HCT116 (cell line): ENCODE measurements around the gene PCBP3. TPM values are rescaled to one million over a fixed set of nuclear protein-coding genes. Genes with fewer than 3 reads are reported as not detected.

Source experiments
- ATAC-seq: fragments of 200-7000 bp; cut with Tn5 transposase; 2 replicates; pipeline ENCODE4 v1.9.1; 2020; ENCODE audit warnings: mild to moderate bottlenecking, moderate library complexity
- BruUV-seq: library from RNA; stranded (reverse); fragments of 400-500 nt; replicated peaks from 2 replicates; lab custom pipeline; 2021; lab: Mats Ljungman, UMichigan
- CTCF ChIA-PET: fragments of 300-600 bp; sonication (Branson Sonifier 250); formaldehyde crosslinking; loops from one replicate; lab custom pipeline; 2021; ENCODE audit warnings: antibody characterized with exemption; lab: Charles Lee
- POLR2A ChIA-PET: fragments of 300-600, 350-600 bp; sonication (Branson Sonifier 250); formaldehyde crosslinking; loops from one replicate; lab custom pipeline; 2021; ENCODE audit warnings: antibody characterized with exemption; lab: Charles Lee
- RAD21 ChIA-PET, 2 experiments: fragments of 300-600 bp; sonication (Branson Sonifier 250); formaldehyde crosslinking; loops; one replicate each; lab custom pipeline; 2023; ENCODE audit warnings: low total read pairs in 2 of 2; ENCODE audit not compliant: uncharacterized antibody in 2 of 2, unreplicated experiment in 2 of 2, low non-redundant PET in 1 of 2; lab: Charles Lee
- DNase-seq: peaks from one replicate; pipeline ENCODE4 v3.0.0-alpha.2; 2010; ENCODE audit warnings: low read depth, low spot score
- H2AFZ ChIP-seq: fragments of 200-600 bp; shearing (Covaris generic), sonication (generic); 2 replicates; pipeline ENCODE4 v1.6.1; 2017; ENCODE audit warnings: low read depth, mixed run types, mixed read lengths, antibody characterized with exemption, low read length; ENCODE audit not compliant: poor library complexity, severe bottlenecking
- H3K27ac ChIP-seq: 2 replicates; pipeline ENCODE4 v1.5.1; 2012; ENCODE audit warnings: low read depth, low read length
- H3K27me3 ChIP-seq: fragments of 200-600 bp; sonication (generic); 2 replicates; pipeline ENCODE4 v1.6.1; 2016; ENCODE audit warnings: mixed run types, low read length, mixed read lengths; ENCODE audit not compliant: insufficient read depth
- H3K36me3 ChIP-seq, 2 experiments: fragments of 200-500 bp in 1 of 2; fragments of 200-600 bp in 1 of 2; sonication (Bioruptor generic) in 1 of 2; sonication (generic) in 1 of 2; 2 replicates each; pipeline versions ENCODE4 v1.5.1 to v1.6.1; 2014 to 2016; ENCODE audit warnings: low read length in 2 of 2, inconsistent platforms in 1 of 2, mixed read lengths in 1 of 2, mixed run types in 1 of 2; ENCODE audit not compliant: insufficient read depth in 2 of 2, control insufficient read depth in 1 of 2
- H3K4me1 ChIP-seq, 2 experiments: fragments of 200-600 bp in 1 of 2; sonication (generic) in 1 of 2; 2 replicates each; pipeline versions ENCODE4 v1.5.1 to v1.6.1; 2012 to 2017; ENCODE audit warnings: low read length in 2 of 2, inconsistent platforms in 1 of 2, mild to moderate bottlenecking in 1 of 2, mixed read lengths in 1 of 2, mixed run types in 1 of 2, moderate library complexity in 1 of 2; ENCODE audit not compliant: insufficient read depth in 2 of 2, control insufficient read depth in 1 of 2
- H3K4me2 ChIP-seq: fragments of 200-600 bp; sonication (generic); 2 replicates; pipeline ENCODE4 v1.6.1; 2017; ENCODE audit warnings: mixed run types, low read length, mixed read lengths
- H3K4me3 ChIP-seq, 2 experiments: fragments of 200-600 bp in 1 of 2; sonication (generic) in 1 of 2; replicated peaks in 1 of 2; 2 replicates each; pipeline ENCODE4 v1.5.1; 2011 to 2016; ENCODE audit warnings: low read length in 2 of 2, control low read depth in 1 of 2, low read depth in 1 of 2, mild to moderate bottlenecking in 1 of 2, mixed read lengths in 1 of 2, mixed run types in 1 of 2
- H3K79me2 ChIP-seq: fragments of 200-600 bp; sonication (generic); 2 replicates; pipeline ENCODE4 v1.6.1; 2017; ENCODE audit warnings: mild to moderate bottlenecking, mixed run types, low read length, moderate library complexity, mixed read lengths; ENCODE audit not compliant: insufficient read depth
- H3K9ac ChIP-seq: fragments of 200-600 bp; sonication (generic); 2 replicates; pipeline ENCODE4 v1.6.1; 2016; ENCODE audit warnings: low read length, mixed read lengths
- H3K9me2 ChIP-seq: fragments of 200-600 bp; sonication (generic), shearing (Covaris generic); 2 replicates; pipeline ENCODE4 v1.6.1; 2017; ENCODE audit warnings: mixed run types, mild to moderate bottlenecking, moderate library complexity; ENCODE audit not compliant: insufficient read depth
- H3K9me3 ChIP-seq, 2 experiments: fragments of 200-500 bp in 1 of 2; fragments of 200-600 bp in 1 of 2; sonication (Bioruptor generic) in 1 of 2; sonication (generic) in 1 of 2; 2 replicates each; pipeline ENCODE4 v1.6.1; 2014 to 2017; ENCODE audit warnings: low read length in 2 of 2, mixed read lengths in 2 of 2, inconsistent platforms in 1 of 2, low read depth in 1 of 2, mild to moderate bottlenecking in 1 of 2, mixed run types in 1 of 2, moderate library complexity in 1 of 2; ENCODE audit not compliant: control insufficient read depth in 1 of 2, insufficient read depth in 1 of 2
- H4K20me1 ChIP-seq: fragments of 200-600 bp; sonication (generic), shearing (Covaris generic); 2 replicates; pipeline ENCODE4 v1.6.1; 2017; ENCODE audit warnings: mixed run types, mild to moderate bottlenecking, moderate library complexity; ENCODE audit not compliant: insufficient read depth
- ATF3 ChIP-seq: IDR thresholded peaks from 2 replicates; pipeline ENCODE4 v1.6.1; 2012
- CTCF ChIP-seq, 3 experiments: fragments of 200-600 bp in 1 of 3; sonication (generic) in 1 of 3; IDR thresholded peaks in 2 of 3; conservative IDR thresholded peaks in 1 of 3; 2 replicates each; pipeline ENCODE4 v1.5.1; 2012 to 2017; ENCODE audit warnings: low read depth in 2 of 3, low read length in 2 of 3, antibody characterized with exemption in 1 of 3, borderline replicate concordance in 1 of 3, control low read depth in 1 of 3, mild to moderate bottlenecking in 1 of 3, mixed read lengths in 1 of 3, mixed run types in 1 of 3, moderate library complexity in 1 of 3; ENCODE audit not compliant: insufficient read depth in 1 of 3
- EZH2 ChIP-seq: fragments of 200-600 bp; sonication (generic); IDR thresholded peaks from 2 replicates; pipeline ENCODE4 v1.6.1; 2017; ENCODE audit warnings: antibody characterized with exemption, mixed run types
- EZH2phosphoT487 ChIP-seq: fragments of 200-600 bp; IDR thresholded peaks from 2 replicates; pipeline ENCODE4 v1.6.1; 2018; ENCODE audit warnings: antibody characterized with exemption, borderline replicate concordance
- MAX ChIP-seq: IDR thresholded peaks from 2 replicates; pipeline ENCODE4 v1.6.1; 2012
- RAD21 ChIP-seq: IDR thresholded peaks from 2 replicates; pipeline ENCODE4 v1.6.1; 2012; ENCODE audit warnings: low read depth, mild to moderate bottlenecking
- YY1 ChIP-seq: IDR thresholded peaks from 2 replicates; pipeline ENCODE4 v1.6.1; 2011; ENCODE audit warnings: low read length, low read depth, moderate library complexity, mild to moderate bottlenecking; ENCODE audit not compliant: insufficient replicate concordance; ENCODE audit errors: extremely low read depth
- ZBTB33 ChIP-seq: IDR thresholded peaks from 2 replicates; pipeline ENCODE4 v1.6.1; 2011; ENCODE audit warnings: mild to moderate bottlenecking, low read length, moderate library complexity; ENCODE audit not compliant: insufficient replicate concordance; ENCODE audit errors: extremely low read depth
- intact Hi-C: fragments of 100-400 bp; cut with micrococcal nuclease; formaldehyde crosslinking; loops from 2 replicates; pipeline ENCODE4 v1.10.0; 2022
- total RNA-seq: library from RNA; stranded (reverse); gene quantifications from one replicate; pipeline ENCODE4 v1.2.1, GENCODE V29; 2021; ENCODE audit not compliant: unreplicated experiment

The PCBP3 gene
- total RNA-seq, 1 experiment from 2014 or later = 3.1 TPM

GRCh38 chr21:45922648-45923047, 279.1 kb downstream of the PCBP3 start:
- Histone ChIP-seq H4K20me1 (no peaks in the 10 kb centered on the region), H3K9ac (no peak overlapping the region)
- CTCF ChIA-PET = interaction anchor here (1.2 to 1.5 kb wide), 2 partner anchors 42 to 367 kb away, joined by 3 to 4 read pairs; no protein-coding TSS in a partner anchor
- no peak for TF ChIP-seq ZBTB33
- no peak for TF ChIP-seq RAD21
- no peak for TF ChIP-seq ATF3
- no peak for TF ChIP-seq MAX
- TF ChIP-seq YY1 = no peak
- TF ChIP-seq EZH2phosphoT487 = no peak
- TF ChIP-seq CTCF (IDR thresholded peaks at IDR 0.05 in 2 of 3, conservative IDR thresholded peaks at IDR 0.05 in 1 of 3; ENCODE audit: borderline replicate concordance in 1 of 3, insufficient read depth in 1 of 3, low read depth in 2 of 3, low read length in 2 of 3) = no peak
- no peak for TF ChIP-seq EZH2
- TF ChIP-seq, all 23 proteins: peak for 0
- Histone ChIP-seq H3K9me3 (peaks cover 0 to 4% of the 10 kb centered on the region in 2 experiments; a peak in 1 of 4 replicates), H3K27me3 (no peaks in the 10 kb centered on the region), H3K9me2 (no peaks in the 10 kb centered on the region), H3K27ac (no peak overlapping the region), H3K36me3 (no peaks in the 10 kb centered on the region), H3K79me2 (no peaks in the 10 kb centered on the region), H2AFZ (no peak overlapping the region), H3K4me3 (no peak overlapping the region), H3K4me1 (peaks cover 2 to 4% of the 10 kb centered on the region in 2 experiments; a peak in 3 of 4 replicates), H3K4me2 (no peak overlapping the region)
- ChIA-PET POLR2A (no interaction called here), RAD21 (interaction anchor here (0.7 to 0.8 kb wide), 2 partner anchors 85 to 378 kb away, joined by 3 read pairs; no protein-coding TSS in a partner anchor)
- no TSS peak for BruUV-seq
- intact Hi-C loops = loop anchor here (10.0 kb wide), 1 partner anchor 368 kb away; no protein-coding TSS in a partner anchor
- no peak for ATAC-seq
- DNase-seq = no peak
